GM12878 (cell line): ENCODE data around the gene CLPSL1. TPM values are rescaled to one million over a fixed set of nuclear protein-coding genes. Genes with fewer than 3 reads are reported as not detected.

Experiments used
- ATAC-seq: fragments of 200-7000 bp; cut with Tn5 transposase; 3 replicates; pipeline ENCODE4 v1.9.1; 2020; ENCODE audit warnings: mild to moderate bottlenecking, moderate library complexity
- BruUV-seq: library from RNA; stranded (reverse); fragments of 400-500 nt; replicated peaks from 2 replicates; lab custom pipeline; 2021; lab: Mats Ljungman, UMichigan
- CTCF ChIA-PET: fragments of 300-600 bp; sonication (Branson Sonifier 250); formaldehyde crosslinking; extraction: SDS; loops from one replicate; lab custom pipeline; 2021; ENCODE audit warnings: inconsistent platforms; lab: Yijun Ruan, JAX
- POLR2A ChIA-PET: fragments of 350-600 bp; formaldehyde crosslinking; extraction: SDS; loops from one replicate; lab custom pipeline; 2021; ENCODE audit warnings: inconsistent platforms; lab: Charles Lee
- RAD21 ChIA-PET: fragments of 300-600 bp; sonication (Branson Sonifier 250); formaldehyde crosslinking; loops from one replicate; lab custom pipeline; 2023; ENCODE audit warnings: antibody characterized with exemption; ENCODE audit not compliant: unreplicated experiment; lab: Charles Lee
- SMC1A ChIA-PET: fragments of 300-600 bp; sonication (Branson Sonifier 250); formaldehyde crosslinking; loops from one replicate; lab custom pipeline; 2023; ENCODE audit not compliant: unreplicated experiment, uncharacterized antibody; lab: Charles Lee
- DNase-seq: peaks from one replicate; pipeline ENCODE4 v3.0.0-alpha.2; 2011; ENCODE audit warnings: low read depth, low spot score
- FAIRE-seq: peaks from 3 replicates; lab custom pipeline; 2011; peaks lifted over from hg19 to GRCh38; lab: Jason Lieb, UNC
- H2AFZ ChIP-seq: 2 replicates; pipeline ENCODE4 v1.6.0; 2011; ENCODE audit warnings: low read depth, low read length, control low read depth; ENCODE audit not compliant: control insufficient read depth
- H3K27ac ChIP-seq: 2 replicates; pipeline ENCODE4 v1.5.1; 2011; ENCODE audit warnings: control low read depth; ENCODE audit not compliant: control insufficient read depth, insufficient read depth
- H3K27me3 ChIP-seq, 2 experiments: replicated peaks in 1 of 2; 2 replicates each; pipeline versions ENCODE4 v1.6.0 to v1.6.1; 2011; ENCODE audit warnings: low read length in 1 of 2; ENCODE audit not compliant: control insufficient read depth in 2 of 2, insufficient read depth in 2 of 2
- H3K36me3 ChIP-seq, 2 experiments: 2 replicates each; pipeline ENCODE4 v1.5.1; 2011; ENCODE audit warnings: low read length in 1 of 2; ENCODE audit not compliant: control insufficient read depth in 2 of 2, insufficient read depth in 2 of 2
- H3K4me1 ChIP-seq: 2 replicates; pipeline ENCODE4 v1.6.1; 2011; ENCODE audit warnings: mild to moderate bottlenecking, low read length, moderate library complexity, mixed read lengths; ENCODE audit not compliant: control insufficient read depth, insufficient read depth
- H3K4me2 ChIP-seq: 2 replicates; pipeline ENCODE4 v1.6.0; 2011; ENCODE audit warnings: control low read depth; ENCODE audit not compliant: control insufficient read depth, insufficient read depth
- H3K4me3 ChIP-seq: fragments of 200-600 bp; sonication (generic); 2 replicates; pipeline ENCODE4 v1.5.1; 2016
- H3K79me2 ChIP-seq: 2 replicates; pipeline ENCODE4 v1.6.0; 2011; ENCODE audit warnings: low read length; ENCODE audit not compliant: control insufficient read depth, insufficient read depth
- H3K9ac ChIP-seq: 2 replicates; pipeline ENCODE4 v1.8.0; 2011; ENCODE audit warnings: low read length, control low read depth, mixed read lengths; ENCODE audit not compliant: control insufficient read depth, insufficient read depth
- H3K9me3 ChIP-seq: replicated peaks from 3 replicates; pipeline ENCODE4 v1.5.1; 2011; ENCODE audit warnings: mild to moderate bottlenecking, low read length; ENCODE audit not compliant: control insufficient read depth, insufficient read depth
- H4K20me1 ChIP-seq: 2 replicates; pipeline ENCODE4 v1.6.0; 2011; ENCODE audit not compliant: control insufficient read depth, insufficient read depth
- BHLHE40 ChIP-seq, 2 experiments: fragments of 450-650 bp in 1 of 2; IDR thresholded peaks; 2 replicates each; pipeline ENCODE4 v1.6.1; 2011 to 2017; ENCODE audit warnings: low read depth in 2 of 2, borderline replicate concordance in 1 of 2, improper control_type of control experiment in 1 of 2, low read length in 1 of 2, mild to moderate bottlenecking in 1 of 2
- E2F4 ChIP-seq: IDR thresholded peaks from 2 replicates; pipeline ENCODE4 v1.6.1; 2012; ENCODE audit warnings: low read depth, low read length, improper control_type of control experiment
- E4F1 ChIP-seq: fragments of 450-650 bp; IDR thresholded peaks from 2 replicates; pipeline ENCODE4 v1.6.1; 2018; ENCODE audit warnings: borderline replicate concordance, mild to moderate bottlenecking; ENCODE audit not compliant: partially characterized antibody
- GATAD2B ChIP-seq: fragments of 450-650 bp; conservative IDR thresholded peaks from 2 replicates; pipeline ENCODE4 v1.6.1; 2017; ENCODE audit warnings: low read depth, mild to moderate bottlenecking, moderate library complexity
- LARP7 ChIP-seq: fragments of 450-650 bp; IDR thresholded peaks from 2 replicates; pipeline ENCODE4 v1.6.1; 2017; ENCODE audit warnings: mild to moderate bottlenecking
- NFIC ChIP-seq: IDR thresholded peaks from 2 replicates; pipeline ENCODE4 v1.6.1; 2012; ENCODE audit warnings: low read depth, mild to moderate bottlenecking, inconsistent platforms, low read length, moderate library complexity
- NFXL1 ChIP-seq: fragments of 450-650 bp; IDR thresholded peaks from 2 replicates; pipeline ENCODE4 v1.6.1; 2017; ENCODE audit warnings: antibody characterized with exemption, mild to moderate bottlenecking, borderline replicate concordance
- STAT1 ChIP-seq: fragments of 450-650 bp; conservative IDR thresholded peaks from 2 replicates; pipeline ENCODE4 v1.6.1; 2014; ENCODE audit warnings: antibody characterized with exemption, mild to moderate bottlenecking
- ZBTB33 ChIP-seq: fragments of 450-650 bp; IDR thresholded peaks from 2 replicates; pipeline ENCODE4 v1.6.1; 2017; ENCODE audit warnings: mild to moderate bottlenecking
- ZBTB40 ChIP-seq: fragments of 450-650 bp; IDR thresholded peaks from 2 replicates; pipeline ENCODE4 v1.6.1; 2016; ENCODE audit warnings: mild to moderate bottlenecking, moderate library complexity, borderline replicate concordance
- ZNF217 ChIP-seq: fragments of 450-650 bp; IDR thresholded peaks from 2 replicates; pipeline ENCODE4 v1.6.1; 2017; ENCODE audit warnings: antibody characterized with exemption, mild to moderate bottlenecking
- WGBS: methylation state at CpG from one replicate; pipeline ENCODE4 v1.1.6; 2016; ENCODE audit warnings: low lambda C conversion rate; ENCODE audit not compliant: insufficient replicate concordance, insufficient coverage; ENCODE audit errors: missing lambda C conversion rate; 5-methylcytosine and 5-hydroxymethylcytosine counted together
- in situ Hi-C: fragments of 300-500 bp; cut with MboI; formaldehyde crosslinking; loops from 9 replicates; pipeline ENCODE4 v1.14.3; 2018; ENCODE audit warnings: mixed read lengths
- intact Hi-C: fragments of 100-400 bp; cut with micrococcal nuclease; formaldehyde crosslinking; loops from one replicate; pipeline ENCODE4 v1.14.2; 2022; ENCODE audit not compliant: unreplicated experiment
- polyA plus RNA-seq, 11 experiments: library from polyadenylated mRNA; depleted of rRNA in 4 of 11; unstranded in 6 of 11; stranded (reverse) in 5 of 11; fragments of >200 nt; fragmentation: Nextera tagmentation in 4 of 11; fragmentation: Illumina TruSeq in 1 of 11; extraction: Ambion mirVana in 4 of 11; extraction: Trizol in 1 of 11; gene quantifications; 1 replicate in 1 of 11; 2 replicates in 10 of 11; pipeline versions ENCODE4 v1.2.1 to v1.2.3, GENCODE V29; 2011 to 2016; ENCODE audit warnings: inconsistent platforms in 2 of 11, missing spikeins in 2 of 11, low read depth in 1 of 11
- total RNA-seq, 4 experiments: library from RNA; depleted of rRNA in 3 of 4; stranded (reverse); fragments of >200 nt in 3 of 4; fragmentation: Illumina TruSeq in 1 of 4; extraction: Trizol in 1 of 4; gene quantifications; 2 replicates each; pipeline versions ENCODE4 v1.2.1 to v1.2.3, GENCODE V29; 2013 to 2021

CLPSL1 gene
- total and polyA plus RNA-seq, 10 of the 15 experiments (the other 5 are each of a cell fraction or from before 2014, with no cell fraction given): not detected

GRCh38 chr6:35811699-35811995, 30.8 kb downstream of the CLPSL1 start:
- TF ChIP-seq E2F4 (no peak), E4F1 (no peak), ZBTB33 (no peak), LARP7 (no peak), ZBTB40 (no peak), GATAD2B (no peak), ZNF217 (no peak), NFXL1 (no peak), BHLHE40 (IDR thresholded peaks at IDR 0.05; ENCODE audit: borderline replicate concordance in 1 of 2, low read depth in 2 of 2, low read length in 1 of 2) (no peak), NFIC (no peak), STAT1 (no peak)
- H3K4me3 ChIP-seq: no peak overlapping the region
- FAIRE-seq (no peak), DNase-seq (no peak), ATAC-seq (no peak)
- H3K79me2 ChIP-seq: no peaks in the 10 kb centered on the region
- ChIA-PET SMC1A (no interaction called here), CTCF (interaction anchor here (1.0 kb wide), 1 partner anchor 283 kb away, joined by 3 read pairs; no protein-coding TSS in a partner anchor), RAD21 (no interaction called here), POLR2A (no interaction called here)
- no peaks in the 10 kb centered on the region for H3K9me3 ChIP-seq
- H3K4me1 ChIP-seq: no peaks in the 10 kb centered on the region
- intact Hi-C loops: no loop called here
- in situ Hi-C loops: no loop called here
- BruUV-seq: no TSS peak
- no peak overlapping the region for H3K9ac ChIP-seq
- no peaks in the 10 kb centered on the region for H4K20me1 ChIP-seq
- no peaks in the 10 kb centered on the region for H3K36me3 ChIP-seq
- H2AFZ ChIP-seq: no peak overlapping the region
- no peak overlapping the region for H3K27ac ChIP-seq
- H3K27me3 ChIP-seq: no peaks in the 10 kb centered on the region
- no peak overlapping the region for H3K4me2 ChIP-seq
- 59% methylated on average over 6 of the region's 6 CpGs for WGBS
